A673 (cell line): ENCODE data around the gene ANKRD1.

ENCODE experiments used
- EZH2 ChIP-seq: fragments of 200-600 bp; sonication (generic); IDR thresholded peaks from 2 replicates; pipeline ENCODE4 v1.6.1; 2017; ENCODE audit warnings: borderline replicate concordance, low read depth, mild to moderate bottlenecking, mixed read lengths, antibody characterized with exemption, low read length; ENCODE audit not compliant: poor library complexity, severe bottlenecking
- TF ChIP-seq, protein P1 (sequence below): fragments of 300-800, 200-600 bp; sonication (generic); conservative IDR thresholded peaks from 2 replicates; pipeline ENCODE4 v1.5.1; 2017; ENCODE audit warnings: low read depth, mild to moderate bottlenecking, antibody characterized with exemption, low read length, moderate library complexity, mixed read lengths

DNA sequence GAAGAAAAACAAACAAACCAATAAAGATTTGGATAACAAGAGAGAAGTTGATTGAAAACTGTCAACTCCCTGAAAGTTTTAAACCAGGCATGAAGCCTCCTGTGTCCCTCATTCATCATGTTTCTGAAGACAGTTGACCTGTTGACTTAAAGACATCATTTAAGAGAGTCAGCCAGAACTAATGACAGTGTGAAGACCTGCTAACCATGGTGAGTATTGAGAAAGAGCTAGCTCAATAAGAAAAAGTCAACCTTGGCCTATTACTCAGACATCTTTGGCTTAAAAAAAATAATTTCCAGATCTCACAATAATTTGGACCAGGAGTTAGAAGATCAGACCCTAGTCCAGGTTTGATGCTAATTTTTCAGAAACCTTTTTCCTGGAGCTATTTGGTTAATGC lies 45.3 kb upstream of the ANKRD1 start:
- TF ChIP-seq, protein P1, sequence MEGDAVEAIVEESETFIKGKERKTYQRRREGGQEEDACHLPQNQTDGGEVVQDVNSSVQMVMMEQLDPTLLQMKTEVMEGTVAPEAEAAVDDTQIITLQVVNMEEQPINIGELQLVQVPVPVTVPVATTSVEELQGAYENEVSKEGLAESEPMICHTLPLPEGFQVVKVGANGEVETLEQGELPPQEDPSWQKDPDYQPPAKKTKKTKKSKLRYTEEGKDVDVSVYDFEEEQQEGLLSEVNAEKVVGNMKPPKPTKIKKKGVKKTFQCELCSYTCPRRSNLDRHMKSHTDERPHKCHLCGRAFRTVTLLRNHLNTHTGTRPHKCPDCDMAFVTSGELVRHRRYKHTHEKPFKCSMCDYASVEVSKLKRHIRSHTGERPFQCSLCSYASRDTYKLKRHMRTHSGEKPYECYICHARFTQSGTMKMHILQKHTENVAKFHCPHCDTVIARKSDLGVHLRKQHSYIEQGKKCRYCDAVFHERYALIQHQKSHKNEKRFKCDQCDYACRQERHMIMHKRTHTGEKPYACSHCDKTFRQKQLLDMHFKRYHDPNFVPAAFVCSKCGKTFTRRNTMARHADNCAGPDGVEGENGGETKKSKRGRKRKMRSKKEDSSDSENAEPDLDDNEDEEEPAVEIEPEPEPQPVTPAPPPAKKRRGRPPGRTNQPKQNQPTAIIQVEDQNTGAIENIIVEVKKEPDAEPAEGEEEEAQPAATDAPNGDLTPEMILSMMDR = no peak
- no peak for TF ChIP-seq EZH2
